A673 (cell line): ENCODE data around the gene NPC1. TPM values are rescaled to one million over a fixed set of nuclear protein-coding genes. Genes with fewer than 3 reads are reported as not detected.

ENCODE experiments used
- BruUV-seq: library from RNA; stranded (reverse); fragments of 400-500 nt; replicated peaks from 2 replicates; lab custom pipeline; 2021; lab: Mats Ljungman, UMichigan
- CTCF ChIA-PET: fragments of 300-600 bp; sonication (Branson Sonifier 250); formaldehyde crosslinking; loops from one replicate; lab custom pipeline; 2022; ENCODE audit warnings: antibody characterized with exemption; lab: Charles Lee
- POLR2A ChIA-PET: fragments of 300-600 bp; sonication (Branson Sonifier 250); formaldehyde crosslinking; loops from one replicate; lab custom pipeline; 2022; ENCODE audit warnings: antibody characterized with exemption; ENCODE audit not compliant: low non-redundant PET; lab: Charles Lee
- DNase-seq: peaks from one replicate; pipeline ENCODE4 v3.0.0-alpha.2; 2015; ENCODE audit warnings: low spot score
- H3K27ac ChIP-seq: fragments of 200-600 bp; sonication (generic); 2 replicates; pipeline ENCODE4 v1.5.1; 2016; ENCODE audit warnings: mixed run types, low read depth, mild to moderate bottlenecking, mixed read lengths, antibody characterized with exemption, low read length; ENCODE audit not compliant: poor library complexity, severe bottlenecking
- H3K27me3 ChIP-seq: fragments of 200-600 bp; sonication (generic); replicated peaks from 2 replicates; pipeline ENCODE4 v1.6.1; 2017; ENCODE audit warnings: mixed run types, low read depth, mild to moderate bottlenecking, mixed read lengths, antibody characterized with exemption, low read length; ENCODE audit not compliant: insufficient read depth, poor library complexity
- H3K36me3 ChIP-seq: fragments of 200-600 bp; sonication (generic); 2 replicates; pipeline ENCODE4 v1.6.1; 2016; ENCODE audit warnings: mixed run types, mild to moderate bottlenecking, mixed read lengths, antibody characterized with exemption, low read length; ENCODE audit not compliant: insufficient read depth, poor library complexity, severe bottlenecking
- H3K4me1 ChIP-seq: fragments of 200-600 bp; sonication (generic); 2 replicates; pipeline ENCODE4 v1.6.1; 2017; ENCODE audit warnings: mixed run types, mild to moderate bottlenecking, mixed read lengths, antibody characterized with exemption, low read length; ENCODE audit not compliant: insufficient read depth, poor library complexity, severe bottlenecking
- H3K4me3 ChIP-seq: fragments of 200-600 bp; sonication (generic); 2 replicates; pipeline ENCODE4 v1.5.1; 2016; ENCODE audit warnings: low read depth, mixed run types, mild to moderate bottlenecking, mixed read lengths, low read length; ENCODE audit not compliant: poor library complexity, severe bottlenecking
- H3K9me3 ChIP-seq: fragments of 200-600 bp; sonication (generic); 2 replicates; pipeline ENCODE4 v1.6.1; 2016; ENCODE audit warnings: mixed run types, low read depth, mild to moderate bottlenecking, mixed read lengths, antibody characterized with exemption, low read length; ENCODE audit not compliant: poor library complexity, severe bottlenecking
- CTCF ChIP-seq: fragments of 300-800, 200-600 bp; sonication (generic); conservative IDR thresholded peaks from 2 replicates; pipeline ENCODE4 v1.5.1; 2017; ENCODE audit warnings: low read depth, mild to moderate bottlenecking, antibody characterized with exemption, low read length, moderate library complexity, mixed read lengths
- EZH2 ChIP-seq: fragments of 200-600 bp; sonication (generic); IDR thresholded peaks from 2 replicates; pipeline ENCODE4 v1.6.1; 2017; ENCODE audit warnings: borderline replicate concordance, low read depth, mild to moderate bottlenecking, mixed read lengths, antibody characterized with exemption, low read length; ENCODE audit not compliant: poor library complexity, severe bottlenecking
- intact Hi-C: fragments of 100-400 bp; cut with micrococcal nuclease; formaldehyde crosslinking; loops from one replicate; pipeline ENCODE4 v1.10.0; 2022; ENCODE audit not compliant: unreplicated experiment
- total RNA-seq: library from RNA; stranded (reverse); gene quantifications from 2 replicates; pipeline ENCODE4 v1.2.3, GENCODE V29; 2021

NPC1 gene
- total RNA-seq, 1 experiment from 2014 or later = 53.0 TPM

- Histone ChIP-seq H3K27me3 (no peaks in the 10 kb centered on the region), H3K4me1 (no peaks in the 10 kb centered on the region), H3K9me3 (no peaks in the 10 kb centered on the region), H3K4me3 (no peak overlapping the region), H3K36me3 (no peaks in the 10 kb centered on the region), H3K27ac (no peak overlapping the region)
- no TSS peak for BruUV-seq
- DNase-seq = no peak
- ChIA-PET CTCF (interaction anchor here (0.6 kb wide), 1 partner anchor 16 kb away, joined by 3 read pairs; no protein-coding TSS in a partner anchor), POLR2A (interaction anchor here (0.6 kb wide), 2 partner anchors 9 to 90 kb away, joined by 6 read pairs; no protein-coding TSS in a partner anchor)
- intact Hi-C loops = no loop called here
- TF ChIP-seq EZH2 (no peak), CTCF (no peak)
Measured at GRCh38 chr18:23605941-23606340, 19.6 kb upstream of the NPC1 start.

- POLR2A ChIA-PET = no interaction called here
Measured at GRCh38 chr18:23599809-23600208, 13.5 kb upstream of the NPC1 start.

GRCh38 chr18:23596183-23596582 is 9.9 kb upstream of the NPC1 start:
- DNase-seq = no peak
- H3K9me3 ChIP-seq = no peaks in the 10 kb centered on the region
- no peaks in the 10 kb centered on the region for H3K36me3 ChIP-seq
- TF ChIP-seq EZH2 = no peak
- TF ChIP-seq CTCF = no peak
- H3K4me3 ChIP-seq = no peak overlapping the region
- intact Hi-C loops = no loop called here
- H3K27me3 ChIP-seq = no peaks in the 10 kb centered on the region
- CTCF ChIA-PET = no interaction called here
- POLR2A ChIA-PET = no interaction called here
- no peak overlapping the region for H3K27ac ChIP-seq
- no TSS peak for BruUV-seq
- no peaks in the 10 kb centered on the region for H3K4me1 ChIP-seq

More at GRCh38 chr18:23599809-23600208, 13.5 kb upstream of the NPC1 start:
- TF ChIP-seq EZH2 (no peak), CTCF (no peak)
- CTCF ChIA-PET = no interaction called here
- H3K9me3 ChIP-seq = no peaks in the 10 kb centered on the region
- intact Hi-C loops = no loop called here
- H3K27me3 ChIP-seq = no peaks in the 10 kb centered on the region
- H3K4me1 ChIP-seq = no peaks in the 10 kb centered on the region
- H3K27ac ChIP-seq = no peak overlapping the region
- no peak for DNase-seq
- H3K36me3 ChIP-seq = no peaks in the 10 kb centered on the region
- no TSS peak for BruUV-seq
- H3K4me3 ChIP-seq = no peak overlapping the region
